Mesenchymal stem cell (in vitro differentiated cells and primary cell): ENCODE results near the gene ABCC1. TPM values are rescaled to one million over a fixed set of nuclear protein-coding genes. Genes with fewer than 3 reads are reported as not detected.
A peak's percentile ranks its signal among the peaks of the same experiment; 100 is the strongest.

Source experiments
- DNase-seq: peaks from one replicate; pipeline ENCODE4 v3.0.0-alpha.2; 2013
- H2AFZ ChIP-seq: one replicate; pipeline ENCODE4 v1.6.1; 2013; ENCODE audit warnings: low read depth, mild to moderate bottlenecking, control low read depth, inconsistent platforms, low read length, moderate library complexity
- H2AK5ac ChIP-seq: 2 replicates; pipeline ENCODE4 v1.6.1; 2013; ENCODE audit warnings: low read length, moderate library complexity, mild to moderate bottlenecking, inconsistent platforms; ENCODE audit not compliant: severe bottlenecking
- H2BK120ac ChIP-seq: one replicate; pipeline ENCODE4 v1.6.1; 2013; ENCODE audit warnings: low read depth, mild to moderate bottlenecking, inconsistent platforms, low read length, moderate library complexity
- H2BK12ac ChIP-seq, 2 experiments: one replicate each; pipeline ENCODE4 v1.6.1; 2013; ENCODE audit warnings: inconsistent platforms in 2 of 2, low read length in 2 of 2, mild to moderate bottlenecking in 2 of 2, moderate library complexity in 2 of 2, control low read depth in 1 of 2
- H2BK15ac ChIP-seq: one replicate; pipeline ENCODE4 v1.6.1; 2013; ENCODE audit warnings: mild to moderate bottlenecking, low read depth, inconsistent platforms; ENCODE audit not compliant: poor library complexity, severe bottlenecking
- H2BK5ac ChIP-seq: 2 replicates; pipeline ENCODE4 v1.6.1; 2013; ENCODE audit warnings: low read depth, mild to moderate bottlenecking, low read length, control low read depth, inconsistent platforms; ENCODE audit not compliant: poor library complexity, severe bottlenecking
- H3K14ac ChIP-seq, 2 experiments: one replicate each; pipeline ENCODE4 v1.6.1; 2013; ENCODE audit warnings: inconsistent platforms in 2 of 2, low read length in 2 of 2, control low read depth in 1 of 2, mild to moderate bottlenecking in 1 of 2, moderate library complexity in 1 of 2
- H3K18ac ChIP-seq, 2 experiments: one replicate each; pipeline ENCODE4 v1.6.1; 2013; ENCODE audit warnings: inconsistent platforms in 2 of 2, low read length in 2 of 2, control low read depth in 1 of 2, low read depth in 1 of 2, mild to moderate bottlenecking in 1 of 2
- H3K23ac ChIP-seq, 2 experiments: one replicate each; pipeline ENCODE4 v1.6.1; 2013; ENCODE audit warnings: inconsistent platforms in 2 of 2, low read length in 2 of 2, mild to moderate bottlenecking in 2 of 2, moderate library complexity in 2 of 2, control low read depth in 1 of 2
- H3K27ac ChIP-seq: 2 replicates; pipeline ENCODE4 v1.5.1; 2013; ENCODE audit warnings: mild to moderate bottlenecking, moderate library complexity, low read length, control low read depth, inconsistent platforms; ENCODE audit not compliant: poor library complexity, severe bottlenecking
- H3K27me3 ChIP-seq, 2 experiments: 2 replicates each; pipeline versions ENCODE4 v1.6.1 to v1.7.0; 2013; ENCODE audit warnings: low read length in 2 of 2, mild to moderate bottlenecking in 2 of 2, moderate library complexity in 2 of 2, control low read depth in 1 of 2, inconsistent platforms in 1 of 2; ENCODE audit not compliant: control insufficient read depth in 1 of 2, insufficient read depth in 1 of 2
- H3K36me3 ChIP-seq, 2 experiments: 2 replicates each; pipeline versions ENCODE4 v1.6.1 to v1.7.0; 2013; ENCODE audit warnings: low read length in 2 of 2, control low read depth in 1 of 2, inconsistent platforms in 1 of 2, low read depth in 1 of 2, mild to moderate bottlenecking in 1 of 2; ENCODE audit not compliant: insufficient read depth in 2 of 2, control insufficient read depth in 1 of 2
- H3K4ac ChIP-seq, 2 experiments: one replicate each; pipeline ENCODE4 v1.6.1; 2013; ENCODE audit warnings: inconsistent platforms in 2 of 2, low read length in 2 of 2, mild to moderate bottlenecking in 2 of 2, moderate library complexity in 2 of 2, control low read depth in 1 of 2, low read depth in 1 of 2
- H3K4me1 ChIP-seq: 2 replicates; pipeline ENCODE4 v1.6.1; 2013; ENCODE audit warnings: low read depth, low read length, control low read depth; ENCODE audit not compliant: control insufficient read depth, insufficient read depth
- H3K4me2 ChIP-seq: 2 replicates; pipeline ENCODE4 v1.6.1; 2013; ENCODE audit warnings: low read length, mild to moderate bottlenecking, inconsistent platforms; ENCODE audit not compliant: poor library complexity, severe bottlenecking
- H3K4me3 ChIP-seq, 2 experiments: 2 replicates each; pipeline versions ENCODE4 v1.5.1 to v1.7.0; 2013; ENCODE audit warnings: low read length in 2 of 2, mild to moderate bottlenecking in 2 of 2, control low read depth in 1 of 2, low read depth in 1 of 2; ENCODE audit not compliant: insufficient read depth in 1 of 2
- H3K79me1 ChIP-seq: replicated peaks from 2 replicates; pipeline ENCODE4 v1.6.1; 2013; ENCODE audit warnings: mild to moderate bottlenecking, control low read depth, low read length, inconsistent platforms; ENCODE audit not compliant: poor library complexity, severe bottlenecking
- H3K9ac ChIP-seq: 2 replicates; pipeline ENCODE4 v1.7.0; 2013; ENCODE audit warnings: mild to moderate bottlenecking, low read length, moderate library complexity
- H3K9me3 ChIP-seq: 2 replicates; pipeline ENCODE4 v1.7.0; 2013; ENCODE audit warnings: mild to moderate bottlenecking, low read length; ENCODE audit not compliant: control insufficient read depth
- H4K8ac ChIP-seq: one replicate; pipeline ENCODE4 v1.6.1; 2013; ENCODE audit warnings: inconsistent platforms, mild to moderate bottlenecking, low read length, moderate library complexity
- H4K91ac ChIP-seq: one replicate; pipeline ENCODE4 v1.6.1; 2013; ENCODE audit warnings: mild to moderate bottlenecking, low read length, inconsistent platforms
- WGBS: methylation state at CpG from one replicate; pipeline ENCODE4 v1.1.7; 2013; ENCODE audit warnings: mixed read lengths; 5-methylcytosine and 5-hydroxymethylcytosine counted together
- polyA plus RNA-seq, 2 experiments: library from polyadenylated mRNA; stranded (reverse); fragments of 200-250 nt; gene quantifications; one replicate each; pipeline ENCODE4 v1.2.3, GENCODE V29; 2013

ABCC1 gene
- 42.8 TPM for polyA plus RNA-seq (2013, experiment 1 of 2)
- polyA plus RNA-seq (2013, experiment 2 of 2) = 39.9 TPM

DNA sequence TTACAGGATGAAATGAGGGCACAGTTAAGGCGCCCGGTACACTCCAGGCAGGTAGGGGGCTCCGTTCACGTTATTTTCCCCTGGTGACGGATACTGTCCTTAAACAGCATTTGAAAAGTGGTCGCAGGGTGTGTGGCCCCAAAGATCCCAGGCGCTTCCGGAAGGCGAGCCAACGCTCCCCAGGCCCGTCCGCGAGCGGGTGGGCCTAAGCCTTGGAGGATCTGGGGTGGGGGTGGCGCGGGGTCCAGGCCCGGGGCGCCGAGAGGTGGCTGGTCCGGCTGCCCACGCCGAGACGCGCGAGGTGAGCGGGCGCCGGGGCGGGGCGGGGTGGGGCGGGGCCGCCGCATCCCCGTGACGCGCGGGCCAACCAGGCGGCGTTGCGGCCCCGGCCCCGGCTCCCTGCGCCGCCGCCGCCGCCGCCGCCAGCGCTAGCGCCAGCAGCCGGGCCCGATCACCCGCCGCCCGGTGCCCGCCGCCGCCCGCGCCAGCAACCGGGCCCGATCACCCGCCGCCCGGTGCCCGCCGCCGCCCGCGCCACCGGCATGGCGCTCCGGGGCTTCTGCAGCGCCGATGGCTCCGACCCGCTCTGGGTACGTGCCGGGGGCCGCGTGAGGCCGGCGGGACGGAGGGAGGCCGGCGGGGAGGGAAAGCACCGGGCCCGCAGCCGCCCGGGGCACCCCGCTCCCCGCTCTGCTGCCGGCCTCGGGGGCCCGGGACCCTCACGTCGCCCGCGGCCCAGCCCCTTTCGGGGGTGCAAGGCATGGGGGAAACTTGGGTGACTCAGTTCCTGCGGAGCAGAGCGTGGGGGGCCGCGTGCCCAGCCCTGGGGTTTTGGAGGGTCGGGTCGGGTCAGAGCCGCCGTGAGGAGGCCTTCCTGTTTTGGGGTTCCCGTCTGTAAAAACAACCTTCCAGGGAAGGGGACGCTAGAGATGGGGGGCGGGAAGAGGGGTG, at the start of gene ABCC1:
ABCC1 (plus strand) TSS at position 407 of the 951 bp plus-strand sequence; CDS start at position 543, 136 bp downstream.
- H3K18ac ChIP-seq = peak within 1 kb of the TSS; percentile 81 to 93
- peak within 1 kb of the TSS; percentile 56 for H4K8ac ChIP-seq
- H3K4me2 ChIP-seq = peak within 1 kb of the TSS; percentile 96
- peaks cover 26% of the 10 kb centered on the region for H3K79me1 ChIP-seq
- WGBS = 2% methylated on average over 50 of the region's 112 CpGs
- peak within 1 kb of the TSS; percentile 90 for H3K9ac ChIP-seq
- H4K91ac ChIP-seq = peak within 1 kb of the TSS; percentile 81
- peaks cover 8% of the 10 kb centered on the region for H3K4me1 ChIP-seq
- H3K23ac ChIP-seq = peak within 1 kb of the TSS in 1 of 2 experiments; percentile 63
- peak; percentile 41 for DNase-seq
- H2BK15ac ChIP-seq = peak within 1 kb of the TSS; percentile 95
- no peak within 1 kb of the TSS for H2BK5ac ChIP-seq
- H2AFZ ChIP-seq = peak within 1 kb of the TSS; percentile 74
- H2BK120ac ChIP-seq = peak within 1 kb of the TSS; percentile 71
- H3K4me3 ChIP-seq = peak within 1 kb of the TSS; percentile 85 to 89
- no peaks in the 10 kb centered on the region for H3K9me3 ChIP-seq
- peak within 1 kb of the TSS in 1 of 2 experiments; percentile 97 for H3K14ac ChIP-seq
- H3K27me3 ChIP-seq = no peaks in the 10 kb centered on the region
- H3K36me3 ChIP-seq = no peaks in the 10 kb centered on the region
- H3K4ac ChIP-seq = peak within 1 kb of the TSS; percentile 46 to 92
- peak within 1 kb of the TSS; percentile 63 to 75 for H2BK12ac ChIP-seq
- H3K27ac ChIP-seq = peak within 1 kb of the TSS; percentile 33
- H2AK5ac ChIP-seq = peak within 1 kb of the TSS; percentile 2

DNA sequence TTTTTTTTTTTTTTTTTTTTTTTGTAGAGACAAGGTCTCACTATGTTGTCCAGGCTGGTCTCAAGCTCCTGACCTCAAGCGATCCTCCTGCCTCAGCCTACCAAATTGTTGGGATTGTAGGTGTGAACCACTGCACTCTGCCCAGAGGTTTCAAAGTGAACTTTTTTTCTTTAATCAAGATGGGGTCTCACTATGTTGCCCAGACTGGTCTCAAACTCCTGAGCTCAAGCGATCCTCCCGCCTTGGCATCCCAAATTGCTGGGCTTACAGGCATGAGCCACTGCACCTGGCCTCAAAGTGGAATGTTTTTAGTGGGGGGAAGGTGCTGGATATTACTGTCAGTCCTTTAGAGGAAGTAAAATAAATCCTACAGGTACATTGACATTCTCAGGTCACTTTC, 49.1 kb upstream of the ABCC1 start:
- H3K4me3 ChIP-seq = no peak overlapping the region
- H2BK5ac ChIP-seq = no peak overlapping the region
- 94% methylated on average over 3 of the region's 3 CpGs for WGBS
- H2AK5ac ChIP-seq = no peak overlapping the region
- H3K4me2 ChIP-seq = no peak overlapping the region
- no peak overlapping the region for H3K9ac ChIP-seq
- H2BK15ac ChIP-seq = no peak overlapping the region
- H3K4ac ChIP-seq = no peak overlapping the region
- no peak overlapping the region for H4K8ac ChIP-seq
- H4K91ac ChIP-seq = no peak overlapping the region
- H3K18ac ChIP-seq = no peak overlapping the region
- no peaks in the 10 kb centered on the region for H3K9me3 ChIP-seq
- H2AFZ ChIP-seq = no peak overlapping the region
- no peak overlapping the region for H3K23ac ChIP-seq
- DNase-seq = no peak
- H2BK120ac ChIP-seq = no peak overlapping the region
- H2BK12ac ChIP-seq = no peak overlapping the region
- no peak overlapping the region for H3K14ac ChIP-seq
- H3K27ac ChIP-seq = no peak overlapping the region
- no peaks in the 10 kb centered on the region for H3K27me3 ChIP-seq
- H3K79me1 ChIP-seq = no peaks in the 10 kb centered on the region
- H3K36me3 ChIP-seq = no peaks in the 10 kb centered on the region
- peaks cover 19% of the 10 kb centered on the region for H3K4me1 ChIP-seq

DNA sequence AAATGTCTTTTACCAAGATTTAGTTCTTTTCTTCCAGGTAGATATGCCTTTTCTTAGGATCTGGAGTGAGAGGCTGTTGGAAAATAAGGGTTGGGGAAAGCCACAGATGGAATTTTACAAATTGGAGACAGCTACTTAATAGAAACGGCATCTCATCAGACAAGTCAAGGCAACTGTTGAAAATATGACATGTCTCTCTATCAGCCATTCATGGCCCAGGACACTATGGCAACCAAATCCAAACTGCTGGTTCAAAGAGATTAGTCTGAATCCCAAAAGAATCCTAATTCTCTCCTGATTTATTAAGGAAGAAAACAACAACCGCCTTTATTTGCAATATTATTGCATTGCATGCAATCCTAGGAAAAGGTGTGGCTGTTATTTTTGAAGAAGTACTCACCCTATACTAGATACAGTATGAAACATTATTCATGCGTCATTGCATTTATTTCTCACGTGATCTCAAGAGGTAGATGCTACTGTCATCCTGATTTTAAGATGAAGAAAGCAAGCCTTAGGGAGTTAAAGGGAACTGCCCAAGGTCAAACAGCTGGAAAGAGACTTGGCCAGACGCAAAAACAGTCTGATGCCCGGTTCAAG, 48.4 kb upstream of the ABCC1 start:
- Histone ChIP-seq H3K27me3 (no peaks in the 10 kb centered on the region), H3K4me2 (no peak overlapping the region), H3K18ac (no peak overlapping the region), H3K9me3 (no peaks in the 10 kb centered on the region), H3K4ac (no peak overlapping the region), H3K36me3 (no peaks in the 10 kb centered on the region), H3K4me3 (no peak overlapping the region), H3K23ac (no peak overlapping the region), H2BK120ac (no peak overlapping the region), H3K27ac (no peak overlapping the region), H3K9ac (no peak overlapping the region), H3K79me1 (no peaks in the 10 kb centered on the region), H2BK12ac (no peak overlapping the region), H3K14ac (no peak overlapping the region), H2AK5ac (no peak overlapping the region), H4K8ac (no peak overlapping the region), H2AFZ (no peak overlapping the region), H2BK15ac (no peak overlapping the region), H3K4me1 (peaks cover 19% of the 10 kb centered on the region), H4K91ac (no peak overlapping the region), H2BK5ac (no peak overlapping the region)
- DNase-seq = no peak
- WGBS = 91% methylated on average over 5 of the region's 6 CpGs

DNA sequence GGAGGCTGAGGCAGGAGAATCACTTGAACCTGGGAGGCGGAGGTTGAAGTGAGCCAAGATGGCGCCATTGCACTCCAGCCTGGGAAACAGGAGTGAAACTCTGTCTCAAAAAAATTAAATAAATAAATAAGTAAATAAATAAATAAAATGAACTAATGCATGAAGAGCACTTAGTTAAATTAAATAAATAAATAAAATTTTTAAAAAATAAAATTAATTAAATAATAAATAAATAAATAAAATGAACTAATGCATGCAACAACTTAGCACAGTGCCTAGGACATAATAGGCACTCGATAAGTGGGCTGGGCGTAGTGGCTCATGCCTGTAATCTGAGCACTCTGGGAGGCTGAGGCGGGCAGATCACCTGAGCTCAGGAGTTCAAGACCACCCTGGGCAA, 45.5 kb upstream of the ABCC1 start:
- Histone ChIP-seq H2AFZ (no peak overlapping the region), H3K36me3 (no peaks in the 10 kb centered on the region), H4K8ac (no peak overlapping the region), H3K27me3 (no peaks in the 10 kb centered on the region), H3K27ac (no peak overlapping the region), H2AK5ac (no peak overlapping the region), H4K91ac (no peak overlapping the region), H3K79me1 (no peaks in the 10 kb centered on the region), H3K9ac (no peak overlapping the region), H3K4me3 (no peak overlapping the region), H3K23ac (no peak overlapping the region), H3K14ac (no peak overlapping the region), H3K9me3 (no peaks in the 10 kb centered on the region), H3K4me2 (no peak overlapping the region), H2BK15ac (no peak overlapping the region), H2BK5ac (no peak overlapping the region), H3K4me1 (peaks cover 4% of the 10 kb centered on the region), H3K18ac (no peak overlapping the region), H2BK120ac (no peak overlapping the region), H2BK12ac (no peak overlapping the region), H3K4ac (no peak overlapping the region)
- DNase-seq = no peak
- 94% methylated on average over 3 of the region's 5 CpGs for WGBS
